NCI-H2227 (cell line): ENCODE results near the gene CTNNA3.

ENCODE experiments used
- DNase-seq: peaks from one replicate; lab custom pipeline; 2025; ENCODE audit not compliant: unreplicated experiment; lab: John Stamatoyannopoulos, UW

The CTNNA3 gene

GRCh38 chr10:67666416-67667034, 29.5 kb downstream of the CTNNA3 start:
- DNase-seq = peak; percentile 5

- DNase-seq = no peak
Measured at GRCh38 chr10:67665491-67665890, 30.5 kb downstream of the CTNNA3 start.

- DNase-seq = no peak
Measured at GRCh38 chr10:67664942-67665341, 31.1 kb downstream of the CTNNA3 start.

GRCh38 chr10:67663449-67664087, 32.4 kb downstream of the CTNNA3 start:
- no peak for DNase-seq

- DNase-seq = no peak
Measured at GRCh38 chr10:67662415-67662814, 33.6 kb downstream of the CTNNA3 start.

- DNase-seq = no peak
Measured at GRCh38 chr10:67659497-67659896, 36.5 kb downstream of the CTNNA3 start.

- no peak for DNase-seq
Measured at GRCh38 chr10:67657775-67658174, 38.2 kb downstream of the CTNNA3 start.

- no peak for DNase-seq
Measured at GRCh38 chr10:67650558-67650957, 45.4 kb downstream of the CTNNA3 start.

- no peak for DNase-seq
Measured at GRCh38 chr10:67648613-67649229, 47.3 kb downstream of the CTNNA3 start.

- no peak for DNase-seq
Measured at GRCh38 chr10:67630904-67631303, 65.1 kb downstream of the CTNNA3 start.

- DNase-seq = no peak
Measured at GRCh38 chr10:67629461-67629971, 66.5 kb downstream of the CTNNA3 start.

GRCh38 chr10:67622984-67623383, 73.0 kb downstream of the CTNNA3 start:
- DNase-seq = no peak

GRCh38 chr10:67622511-67622910, 73.5 kb downstream of the CTNNA3 start:
- no peak for DNase-seq

- DNase-seq = no peak
Measured at GRCh38 chr10:67621834-67622233, 74.2 kb downstream of the CTNNA3 start.

GRCh38 chr10:67618116-67618515, 77.9 kb downstream of the CTNNA3 start:
- no peak for DNase-seq

GRCh38 chr10:67612577-67613537, 83.1 kb downstream of the CTNNA3 start:
- DNase-seq = no peak

- DNase-seq = no peak
Measured at GRCh38 chr10:67612176-67612575, 83.8 kb downstream of the CTNNA3 start.

- DNase-seq = no peak
Measured at GRCh38 chr10:67609996-67610793, 85.8 kb downstream of the CTNNA3 start.

- no peak for DNase-seq
Measured at GRCh38 chr10:67608001-67608400, 88.0 kb downstream of the CTNNA3 start.

- no peak for DNase-seq
Measured at GRCh38 chr10:67607472-67607871, 88.5 kb downstream of the CTNNA3 start.
